GM23338 (cell line): Measurements from ENCODE around the gene SH3BP2.

Experiments used
- CREB1 ChIP-seq: fragments of 250-450 bp; sonication (Bioruptor Pico); IDR thresholded peaks from 2 replicates; pipeline ENCODE4 v1.5.0; 2020; ENCODE audit warnings: low read depth, mild to moderate bottlenecking, moderate library complexity
- EZH2 ChIP-seq: fragments of 200-600 bp; sonication (generic); IDR thresholded peaks from one replicate; pipeline ENCODE4 v1.8.0; 2017; ENCODE audit warnings: antibody characterized with exemption, mild to moderate bottlenecking, low read depth; ENCODE audit not compliant: unreplicated experiment
- EZH2phosphoT487 ChIP-seq: fragments of 200-600 bp; sonication (generic); IDR thresholded peaks from one replicate; pipeline ENCODE4 v1.8.1; 2018; ENCODE audit warnings: antibody characterized with exemption; ENCODE audit not compliant: unreplicated experiment
- JUNB ChIP-seq: IDR thresholded peaks from one replicate; pipeline ENCODE4 v1.6.1; 2016; ENCODE audit warnings: antibody characterized with exemption; ENCODE audit not compliant: unreplicated experiment
- NANOG ChIP-seq: IDR thresholded peaks from 2 replicates; pipeline ENCODE4 v1.6.1; 2016; ENCODE audit warnings: antibody characterized with exemption, borderline replicate concordance
- POLR2AphosphoS5 ChIP-seq: IDR thresholded peaks from 2 replicates; pipeline ENCODE4 v1.6.1; 2016; ENCODE audit warnings: antibody characterized with exemption, low read depth
- STAT1 ChIP-seq: IDR thresholded peaks from one replicate; pipeline ENCODE4 v1.6.1; 2016; ENCODE audit warnings: antibody characterized with exemption; ENCODE audit not compliant: unreplicated experiment
- ZNF331 ChIP-seq: fragments of 250-450 bp; sonication (Bioruptor Pico); IDR thresholded peaks from 2 replicates; pipeline ENCODE4 v1.5.0; 2020; ENCODE audit warnings: low read depth, mild to moderate bottlenecking, moderate library complexity
- TF ChIP-seq, protein P1 (sequence below), 2 experiments: fragments of 200-600 bp in 1 of 2; sonication (generic) in 1 of 2; conservative IDR thresholded peaks; 2 replicates each; pipeline versions ENCODE4 v1.5.1 to v1.6.1; 2016 to 2017; ENCODE audit warnings: antibody characterized with exemption in 2 of 2, low read depth in 2 of 2, mild to moderate bottlenecking in 2 of 2, moderate library complexity in 1 of 2
- TF ChIP-seq, protein P2 (sequence below): IDR thresholded peaks from 2 replicates; pipeline ENCODE4 v1.6.1; 2016; ENCODE audit warnings: antibody characterized with exemption
- TF ChIP-seq, protein P3 (sequence below): IDR thresholded peaks from one replicate; pipeline ENCODE4 v1.6.1; 2018; ENCODE audit warnings: antibody characterized with exemption; ENCODE audit not compliant: unreplicated experiment

DNA sequence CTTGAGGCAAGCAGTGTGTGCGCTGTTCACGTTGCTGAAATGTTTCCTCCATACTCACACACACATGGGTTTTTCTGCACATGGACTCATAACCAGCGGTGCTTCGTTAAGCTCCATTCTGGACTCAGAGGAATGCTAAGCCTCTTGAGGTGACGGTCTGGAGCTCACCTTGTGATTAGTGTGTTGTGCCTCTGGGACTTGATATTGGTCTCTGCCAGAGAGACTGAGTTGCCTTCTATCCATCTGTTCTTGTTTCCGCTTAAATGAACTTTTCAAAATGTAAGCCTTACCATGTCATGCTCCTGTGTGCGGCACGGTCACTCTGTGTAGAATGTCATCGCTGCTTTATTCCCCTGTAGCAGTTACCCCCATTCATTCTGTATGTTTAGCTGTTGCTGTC lies 93.3 kb downstream of the SH3BP2 start:
- TF ChIP-seq, protein P1, sequence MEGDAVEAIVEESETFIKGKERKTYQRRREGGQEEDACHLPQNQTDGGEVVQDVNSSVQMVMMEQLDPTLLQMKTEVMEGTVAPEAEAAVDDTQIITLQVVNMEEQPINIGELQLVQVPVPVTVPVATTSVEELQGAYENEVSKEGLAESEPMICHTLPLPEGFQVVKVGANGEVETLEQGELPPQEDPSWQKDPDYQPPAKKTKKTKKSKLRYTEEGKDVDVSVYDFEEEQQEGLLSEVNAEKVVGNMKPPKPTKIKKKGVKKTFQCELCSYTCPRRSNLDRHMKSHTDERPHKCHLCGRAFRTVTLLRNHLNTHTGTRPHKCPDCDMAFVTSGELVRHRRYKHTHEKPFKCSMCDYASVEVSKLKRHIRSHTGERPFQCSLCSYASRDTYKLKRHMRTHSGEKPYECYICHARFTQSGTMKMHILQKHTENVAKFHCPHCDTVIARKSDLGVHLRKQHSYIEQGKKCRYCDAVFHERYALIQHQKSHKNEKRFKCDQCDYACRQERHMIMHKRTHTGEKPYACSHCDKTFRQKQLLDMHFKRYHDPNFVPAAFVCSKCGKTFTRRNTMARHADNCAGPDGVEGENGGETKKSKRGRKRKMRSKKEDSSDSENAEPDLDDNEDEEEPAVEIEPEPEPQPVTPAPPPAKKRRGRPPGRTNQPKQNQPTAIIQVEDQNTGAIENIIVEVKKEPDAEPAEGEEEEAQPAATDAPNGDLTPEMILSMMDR (conservative IDR thresholded peaks at IDR 0.05; ENCODE audit: low read depth in 2 of 2): no peak
- TF ChIP-seq EZH2 (no peak), STAT1 (no peak), POLR2AphosphoS5 (no peak), CREB1 (no peak), EZH2phosphoT487 (no peak), JUNB (no peak), NANOG (no peak), ZNF331 (CRISPR knock-in tag) (no peak)
- TF ChIP-seq, protein P2, sequence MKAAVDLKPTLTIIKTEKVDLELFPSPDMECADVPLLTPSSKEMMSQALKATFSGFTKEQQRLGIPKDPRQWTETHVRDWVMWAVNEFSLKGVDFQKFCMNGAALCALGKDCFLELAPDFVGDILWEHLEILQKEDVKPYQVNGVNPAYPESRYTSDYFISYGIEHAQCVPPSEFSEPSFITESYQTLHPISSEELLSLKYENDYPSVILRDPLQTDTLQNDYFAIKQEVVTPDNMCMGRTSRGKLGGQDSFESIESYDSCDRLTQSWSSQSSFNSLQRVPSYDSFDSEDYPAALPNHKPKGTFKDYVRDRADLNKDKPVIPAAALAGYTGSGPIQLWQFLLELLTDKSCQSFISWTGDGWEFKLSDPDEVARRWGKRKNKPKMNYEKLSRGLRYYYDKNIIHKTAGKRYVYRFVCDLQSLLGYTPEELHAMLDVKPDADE: no peak
- TF ChIP-seq, protein P3, sequence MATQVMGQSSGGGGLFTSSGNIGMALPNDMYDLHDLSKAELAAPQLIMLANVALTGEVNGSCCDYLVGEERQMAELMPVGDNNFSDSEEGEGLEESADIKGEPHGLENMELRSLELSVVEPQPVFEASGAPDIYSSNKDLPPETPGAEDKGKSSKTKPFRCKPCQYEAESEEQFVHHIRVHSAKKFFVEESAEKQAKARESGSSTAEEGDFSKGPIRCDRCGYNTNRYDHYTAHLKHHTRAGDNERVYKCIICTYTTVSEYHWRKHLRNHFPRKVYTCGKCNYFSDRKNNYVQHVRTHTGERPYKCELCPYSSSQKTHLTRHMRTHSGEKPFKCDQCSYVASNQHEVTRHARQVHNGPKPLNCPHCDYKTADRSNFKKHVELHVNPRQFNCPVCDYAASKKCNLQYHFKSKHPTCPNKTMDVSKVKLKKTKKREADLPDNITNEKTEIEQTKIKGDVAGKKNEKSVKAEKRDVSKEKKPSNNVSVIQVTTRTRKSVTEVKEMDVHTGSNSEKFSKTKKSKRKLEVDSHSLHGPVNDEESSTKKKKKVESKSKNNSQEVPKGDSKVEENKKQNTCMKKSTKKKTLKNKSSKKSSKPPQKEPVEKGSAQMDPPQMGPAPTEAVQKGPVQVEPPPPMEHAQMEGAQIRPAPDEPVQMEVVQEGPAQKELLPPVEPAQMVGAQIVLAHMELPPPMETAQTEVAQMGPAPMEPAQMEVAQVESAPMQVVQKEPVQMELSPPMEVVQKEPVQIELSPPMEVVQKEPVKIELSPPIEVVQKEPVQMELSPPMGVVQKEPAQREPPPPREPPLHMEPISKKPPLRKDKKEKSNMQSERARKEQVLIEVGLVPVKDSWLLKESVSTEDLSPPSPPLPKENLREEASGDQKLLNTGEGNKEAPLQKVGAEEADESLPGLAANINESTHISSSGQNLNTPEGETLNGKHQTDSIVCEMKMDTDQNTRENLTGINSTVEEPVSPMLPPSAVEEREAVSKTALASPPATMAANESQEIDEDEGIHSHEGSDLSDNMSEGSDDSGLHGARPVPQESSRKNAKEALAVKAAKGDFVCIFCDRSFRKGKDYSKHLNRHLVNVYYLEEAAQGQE: no peak
